Endothelial cell of umbilical vein (primary cell): ENCODE results near the gene SLC5A10.

ENCODE experiments used
- CTCF ChIP-seq, 2 donors: IDR thresholded peaks; 1 replicate in 1 of 2; 2 replicates in 1 of 2; pipeline ENCODE4 v1.5.1; 2011; ENCODE audit warnings: low read length in 2 of 2, mild to moderate bottlenecking in 2 of 2, moderate library complexity in 2 of 2, control low read depth in 1 of 2, inconsistent platforms in 1 of 2, low read depth in 1 of 2; ENCODE audit not compliant: insufficient read depth in 1 of 2; ENCODE audit errors: extremely low read depth in 1 of 2
- EZH2 ChIP-seq: IDR thresholded peaks from 2 replicates; pipeline ENCODE4 v1.6.1; 2012; ENCODE audit warnings: borderline replicate concordance, low read depth, mild to moderate bottlenecking, moderate library complexity, low read length, inconsistent platforms; ENCODE audit not compliant: severe bottlenecking
- GATA2 ChIP-seq: IDR thresholded peaks from 2 replicates; pipeline ENCODE4 v1.7.0; 2011; ENCODE audit warnings: low read depth, mild to moderate bottlenecking, moderate library complexity, mixed read lengths, low read length; ENCODE audit not compliant: insufficient read length, insufficient read depth
- JUN ChIP-seq: IDR thresholded peaks from 2 replicates; pipeline ENCODE4 v1.6.1; 2011; ENCODE audit warnings: borderline replicate concordance, low read depth; ENCODE audit not compliant: insufficient read length, insufficient read depth
- MAX ChIP-seq: IDR thresholded peaks from 2 replicates; pipeline ENCODE4 v1.6.1; 2011; ENCODE audit not compliant: insufficient read depth, insufficient read length
- MYC ChIP-seq: IDR thresholded peaks from one replicate; pipeline ENCODE4 v1.6.1; 2011; ENCODE audit warnings: mild to moderate bottlenecking, low read depth, low read length
- POLR2A ChIP-seq: IDR thresholded peaks from 2 replicates; pipeline ENCODE4 v1.6.1; 2012; ENCODE audit warnings: low read depth, mild to moderate bottlenecking, control low read depth, low read length
- POLR2AphosphoS5 ChIP-seq: IDR thresholded peaks from 2 replicates; pipeline ENCODE4 v1.6.1; 2012; ENCODE audit warnings: low read depth, mild to moderate bottlenecking, control low read depth, low read length, moderate library complexity; ENCODE audit not compliant: insufficient read depth

- no peak for TF ChIP-seq JUN
- TF ChIP-seq POLR2A: no peak
- TF ChIP-seq CTCF (IDR thresholded peaks at IDR 0.05; ENCODE audit: extremely low read depth in 1 of 2, insufficient read depth in 1 of 2, low read depth in 1 of 2, low read length in 2 of 2): no peak
- no peak for TF ChIP-seq POLR2AphosphoS5
- TF ChIP-seq EZH2: no peak
- TF ChIP-seq MYC: no peak
- no peak for TF ChIP-seq GATA2
- no peak for TF ChIP-seq MAX
Measured at GRCh38 chr17:18959071-18959844, 7.3 kb downstream of the SLC5A10 start.
